Measurements from ENCODE around the gene EPHB1.

DNA sequence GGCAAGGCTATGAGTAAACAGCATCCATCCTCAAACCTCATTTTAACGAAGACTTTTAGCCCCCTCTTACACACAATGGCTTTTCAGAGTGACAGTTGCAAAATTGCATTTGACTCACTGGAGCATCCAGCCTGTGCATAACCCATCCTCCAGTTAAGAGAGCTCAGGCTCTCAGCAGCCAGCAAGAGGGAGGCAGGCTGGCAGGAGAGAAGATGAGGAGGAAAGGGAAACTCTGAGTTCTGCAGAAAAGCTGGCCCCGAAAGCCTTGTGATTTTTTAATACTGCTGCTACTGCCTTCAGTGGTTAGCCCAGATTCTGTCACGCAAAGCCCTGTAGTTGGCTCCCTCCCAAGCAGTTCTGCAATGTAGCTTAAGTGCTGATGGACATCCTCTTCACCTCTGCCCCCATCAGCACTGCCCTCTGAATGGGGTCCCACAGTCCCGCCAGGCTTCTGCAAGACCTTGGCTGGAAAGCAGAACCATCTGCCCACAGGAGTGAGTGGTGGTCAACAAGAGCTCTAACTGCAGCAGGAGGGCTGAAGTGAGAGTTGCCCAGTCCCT lies 371.3 kb downstream of the EPHB1 start:
- TF ChIP-seq, protein P1, sequence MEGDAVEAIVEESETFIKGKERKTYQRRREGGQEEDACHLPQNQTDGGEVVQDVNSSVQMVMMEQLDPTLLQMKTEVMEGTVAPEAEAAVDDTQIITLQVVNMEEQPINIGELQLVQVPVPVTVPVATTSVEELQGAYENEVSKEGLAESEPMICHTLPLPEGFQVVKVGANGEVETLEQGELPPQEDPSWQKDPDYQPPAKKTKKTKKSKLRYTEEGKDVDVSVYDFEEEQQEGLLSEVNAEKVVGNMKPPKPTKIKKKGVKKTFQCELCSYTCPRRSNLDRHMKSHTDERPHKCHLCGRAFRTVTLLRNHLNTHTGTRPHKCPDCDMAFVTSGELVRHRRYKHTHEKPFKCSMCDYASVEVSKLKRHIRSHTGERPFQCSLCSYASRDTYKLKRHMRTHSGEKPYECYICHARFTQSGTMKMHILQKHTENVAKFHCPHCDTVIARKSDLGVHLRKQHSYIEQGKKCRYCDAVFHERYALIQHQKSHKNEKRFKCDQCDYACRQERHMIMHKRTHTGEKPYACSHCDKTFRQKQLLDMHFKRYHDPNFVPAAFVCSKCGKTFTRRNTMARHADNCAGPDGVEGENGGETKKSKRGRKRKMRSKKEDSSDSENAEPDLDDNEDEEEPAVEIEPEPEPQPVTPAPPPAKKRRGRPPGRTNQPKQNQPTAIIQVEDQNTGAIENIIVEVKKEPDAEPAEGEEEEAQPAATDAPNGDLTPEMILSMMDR (IDR thresholded peaks at IDR 0.05; ENCODE audit: low read length), result no peak
- no peak for TF ChIP-seq EZH2 (IDR thresholded peaks at IDR 0.05; ENCODE audit: borderline replicate concordance, low read length)
